ENCODE results near the gene PIGS.

PIGS gene

DNA sequence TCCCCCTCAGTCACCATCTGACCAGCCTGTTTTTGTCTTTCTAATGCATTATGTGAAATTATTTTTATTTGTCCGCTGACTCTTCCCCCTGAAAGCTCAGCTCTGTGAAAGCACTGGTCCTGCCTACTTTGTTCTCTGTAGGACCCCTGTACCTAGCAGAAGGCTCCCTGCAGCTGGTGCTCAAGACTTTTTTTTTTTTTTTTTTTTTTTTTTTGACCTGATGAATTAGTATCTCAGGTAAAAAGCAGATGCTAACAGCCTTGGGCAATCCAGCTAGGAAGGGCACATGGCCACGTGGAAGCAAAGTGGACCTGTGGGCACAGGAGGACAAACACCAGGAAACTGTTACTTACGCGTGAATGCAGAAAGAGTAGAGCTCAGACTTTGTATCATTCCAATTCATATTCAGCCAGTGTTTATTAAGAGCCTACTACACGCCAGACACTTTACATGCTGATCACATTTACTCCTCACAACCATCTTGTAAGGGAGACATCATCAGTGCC, 18.3 kb downstream of the PIGS start:
- no peak for DNase-seq (ENCODE audit: extremely low spot score)
- ChIA-PET CTCF (interaction anchor here (1.3 to 1.8 kb wide), 3 partner anchors 18 to 58 kb away, joined by 3 to 5 read pairs (median 4); partner anchors contain the start of gene PIGS), POLR2A (no interaction called here)
- TF ChIP-seq, protein P1, sequence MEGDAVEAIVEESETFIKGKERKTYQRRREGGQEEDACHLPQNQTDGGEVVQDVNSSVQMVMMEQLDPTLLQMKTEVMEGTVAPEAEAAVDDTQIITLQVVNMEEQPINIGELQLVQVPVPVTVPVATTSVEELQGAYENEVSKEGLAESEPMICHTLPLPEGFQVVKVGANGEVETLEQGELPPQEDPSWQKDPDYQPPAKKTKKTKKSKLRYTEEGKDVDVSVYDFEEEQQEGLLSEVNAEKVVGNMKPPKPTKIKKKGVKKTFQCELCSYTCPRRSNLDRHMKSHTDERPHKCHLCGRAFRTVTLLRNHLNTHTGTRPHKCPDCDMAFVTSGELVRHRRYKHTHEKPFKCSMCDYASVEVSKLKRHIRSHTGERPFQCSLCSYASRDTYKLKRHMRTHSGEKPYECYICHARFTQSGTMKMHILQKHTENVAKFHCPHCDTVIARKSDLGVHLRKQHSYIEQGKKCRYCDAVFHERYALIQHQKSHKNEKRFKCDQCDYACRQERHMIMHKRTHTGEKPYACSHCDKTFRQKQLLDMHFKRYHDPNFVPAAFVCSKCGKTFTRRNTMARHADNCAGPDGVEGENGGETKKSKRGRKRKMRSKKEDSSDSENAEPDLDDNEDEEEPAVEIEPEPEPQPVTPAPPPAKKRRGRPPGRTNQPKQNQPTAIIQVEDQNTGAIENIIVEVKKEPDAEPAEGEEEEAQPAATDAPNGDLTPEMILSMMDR (IDR thresholded peaks at IDR 0.05; ENCODE audit: control extremely low read depth, extremely low read depth, low read depth, missing control alignments), result no peak

DNA sequence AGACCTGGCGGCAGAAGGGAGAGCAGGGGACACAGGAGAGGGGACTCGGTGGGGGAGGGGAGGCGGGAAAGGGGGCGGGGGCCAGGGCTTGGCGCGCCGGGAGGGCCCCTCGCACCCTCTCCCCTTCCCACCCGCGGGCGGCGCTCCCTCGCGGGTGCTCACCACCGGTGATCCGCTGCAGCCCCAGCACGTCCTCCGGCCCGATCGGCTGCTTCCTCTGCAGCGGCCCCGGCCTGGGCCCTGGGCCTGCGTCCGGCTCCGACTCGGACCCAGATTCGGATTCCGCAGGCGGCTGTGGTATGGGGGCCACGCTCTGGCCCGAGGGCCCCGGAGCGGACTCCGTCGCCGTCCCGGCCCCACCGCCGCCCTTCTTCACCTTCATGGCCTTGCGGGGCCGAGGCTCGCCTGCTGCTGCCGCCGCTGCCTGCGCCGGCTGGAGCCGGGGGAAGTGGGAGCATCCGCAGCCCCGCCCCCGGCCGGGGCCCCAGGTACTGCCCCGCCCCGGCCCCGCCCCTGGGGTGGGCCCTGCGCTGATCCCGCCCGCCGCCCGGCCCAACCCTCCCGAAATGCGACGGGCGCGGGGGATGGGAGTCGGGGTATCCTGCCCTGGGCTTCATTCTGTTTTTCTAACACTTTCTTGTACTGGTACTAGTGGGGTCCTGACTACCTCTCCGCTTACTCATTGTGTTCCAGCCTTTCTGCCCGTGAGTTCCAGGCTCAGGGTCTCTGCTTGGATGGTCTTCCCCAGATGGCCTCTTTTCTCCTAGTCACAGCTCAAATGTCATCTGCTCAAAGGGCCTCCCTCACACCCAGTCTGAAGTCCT, 18.9 kb downstream of the PIGS start, which contains the start of gene UNC119:
Gene UNC119 (minus strand): TSS at position 449 of the 824 bp plus-strand sequence. CDS start 67 bp downstream, at position 382.
- ChIA-PET POLR2A (no interaction called here), CTCF (interaction anchor here (1.0 to 6.3 kb wide), 5 partner anchors 15 to 60 kb away, joined by 3 to 83 read pairs (median 4); partner anchors contain the start of gene PIGS)
- TF ChIP-seq, protein P1 (IDR thresholded peaks at IDR 0.05; ENCODE audit: control extremely low read depth, extremely low read depth, low read depth, missing control alignments), result no peak
- peak; percentile 94 for DNase-seq (ENCODE audit: extremely low spot score)

DNA sequence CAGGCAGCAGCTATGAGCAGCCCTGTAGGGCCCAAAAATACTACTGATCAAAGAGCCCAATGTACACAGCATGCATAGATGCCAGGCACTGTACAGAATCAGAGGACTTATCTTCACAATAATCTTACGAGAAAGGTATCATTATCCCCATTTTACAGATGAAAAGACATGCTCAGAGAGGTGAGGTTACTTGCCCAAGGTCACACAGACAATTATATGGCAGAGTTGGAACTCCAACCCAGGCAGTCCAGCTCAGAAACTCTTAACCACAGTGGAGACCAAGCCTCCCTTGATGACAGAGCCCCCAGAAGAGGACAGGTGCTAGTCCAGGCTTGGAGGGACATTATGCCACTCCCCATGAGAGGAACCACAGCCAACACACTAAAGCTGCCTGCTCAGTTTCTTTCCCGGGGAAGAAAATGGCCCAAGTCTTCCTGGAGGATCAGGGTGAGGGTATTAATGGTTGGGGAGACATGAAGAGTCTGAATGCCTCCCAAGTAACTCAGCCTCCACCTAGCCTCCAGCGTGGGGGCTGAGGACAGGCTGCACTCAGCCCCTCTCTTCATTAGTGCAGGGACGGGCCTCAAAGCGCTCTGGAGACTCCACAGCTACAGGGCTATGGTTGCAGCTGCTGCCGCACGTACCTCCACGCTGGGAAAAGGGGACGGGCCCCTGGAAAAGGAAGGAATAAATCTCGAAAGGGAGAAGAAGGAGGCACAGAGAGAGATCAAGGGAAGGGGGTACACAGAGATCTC, 19.7 kb downstream of the PIGS start:
- CTCF ChIA-PET, result interaction anchor here (1.0 to 6.3 kb wide), 9 partner anchors 14 to 135 kb away, joined by 3 to 83 read pairs (median 5); partner anchors contain the start of genes ALDOC and PIGS
- TF ChIP-seq, protein P1 (IDR thresholded peaks at IDR 0.05; ENCODE audit: control extremely low read depth, extremely low read depth, low read depth, missing control alignments), result no peak
- POLR2A ChIA-PET, result no interaction called here
- peak; percentile 43 for DNase-seq (ENCODE audit: extremely low spot score)

DNA sequence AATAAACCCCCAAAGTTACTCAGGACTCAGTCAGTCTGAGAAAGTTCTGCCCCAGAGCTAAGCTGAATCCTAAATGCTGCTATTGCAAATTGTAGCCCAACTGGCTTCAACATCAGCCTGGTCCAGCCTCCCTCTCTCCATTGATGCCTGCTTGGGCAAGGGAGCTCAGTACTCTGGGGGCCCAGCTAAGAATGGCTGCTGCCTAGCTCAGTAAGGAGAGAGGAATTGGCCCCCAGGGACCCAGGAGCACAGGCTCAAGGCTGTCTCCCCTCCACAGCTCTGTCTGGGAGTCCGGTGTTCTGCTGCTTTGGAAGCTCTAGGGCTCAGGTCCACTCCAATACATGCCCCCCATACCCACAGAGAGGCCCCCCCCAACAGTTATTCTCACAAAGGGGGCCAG, 20.5 kb downstream of the PIGS start:
- POLR2A ChIA-PET, result interaction anchor here (0.7 kb wide), 1 partner anchor 21 kb away, joined by 3 read pairs; the partner anchor contains the start of gene PIGS
- no peak for DNase-seq (ENCODE audit: extremely low spot score)
- TF ChIP-seq, protein P1 (IDR thresholded peaks at IDR 0.05; ENCODE audit: control extremely low read depth, extremely low read depth, low read depth, missing control alignments), result no peak
- CTCF ChIA-PET, result interaction anchor here (0.8 to 6.3 kb wide), 9 partner anchors 13 to 134 kb away, joined by 3 to 83 read pairs (median 5); partner anchors contain the start of genes ALDOC and PIGS

DNA sequence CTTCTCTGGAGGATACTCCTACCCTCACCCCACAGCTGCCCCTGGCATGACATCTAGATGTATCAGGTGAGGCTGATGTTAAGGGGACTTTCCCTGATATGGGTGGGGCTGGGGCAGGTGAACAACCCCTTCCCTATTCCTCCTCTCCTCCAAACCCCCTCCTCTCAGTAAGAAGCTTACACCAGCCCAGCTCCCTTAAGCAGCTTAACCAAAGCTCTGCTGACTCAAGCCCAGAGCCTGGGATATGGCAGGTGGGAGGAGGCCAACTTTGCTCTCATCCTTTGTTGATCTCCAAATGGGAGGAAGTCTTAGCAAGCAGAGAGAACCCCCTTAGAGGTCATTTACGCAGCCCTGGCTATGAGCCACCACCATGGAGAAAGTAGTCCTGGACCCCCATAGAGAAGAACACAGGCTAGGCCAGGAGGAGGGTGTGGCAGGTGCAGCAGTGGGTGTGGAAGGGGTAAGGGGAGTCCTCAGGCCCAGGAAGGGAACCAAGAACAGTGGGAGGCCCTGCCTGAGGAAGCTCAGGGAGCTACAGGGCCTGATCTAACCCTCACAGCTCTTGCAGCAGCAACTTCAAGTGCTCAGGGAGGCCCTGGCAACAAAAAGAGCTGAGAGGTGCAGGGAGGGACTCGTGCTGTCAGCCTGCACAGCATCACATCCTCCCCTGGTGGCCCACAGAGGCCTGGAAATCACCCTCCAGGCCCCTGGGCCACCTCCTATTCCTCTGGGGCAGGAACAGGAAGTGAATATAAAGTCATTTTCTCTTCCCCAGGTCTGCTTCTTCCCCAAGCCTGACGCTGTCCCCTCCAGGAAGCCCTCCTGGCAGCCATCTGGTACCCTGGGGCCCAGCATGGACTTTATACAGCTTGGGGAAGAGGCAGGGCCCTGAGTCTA, 21.8 kb downstream of the PIGS start:
- DNase-seq (ENCODE audit: extremely low spot score), result peak; percentile 80
- POLR2A ChIA-PET, result interaction anchor here (0.5 kb wide), 1 partner anchor 48 kb away, joined by 4 read pairs; no protein-coding TSS in a partner anchor
- CTCF ChIA-PET, result interaction anchor here (0.7 to 6.3 kb wide), 22 partner anchors 9 to 744 kb away, joined by 3 to 83 read pairs (median 6); partner anchors contain the start of gene PIGS
- TF ChIP-seq, protein P1 (IDR thresholded peaks at IDR 0.05; ENCODE audit: control extremely low read depth, extremely low read depth, low read depth, missing control alignments), result no peak
